Measurements from ENCODE around the gene NAGK.

DNA sequence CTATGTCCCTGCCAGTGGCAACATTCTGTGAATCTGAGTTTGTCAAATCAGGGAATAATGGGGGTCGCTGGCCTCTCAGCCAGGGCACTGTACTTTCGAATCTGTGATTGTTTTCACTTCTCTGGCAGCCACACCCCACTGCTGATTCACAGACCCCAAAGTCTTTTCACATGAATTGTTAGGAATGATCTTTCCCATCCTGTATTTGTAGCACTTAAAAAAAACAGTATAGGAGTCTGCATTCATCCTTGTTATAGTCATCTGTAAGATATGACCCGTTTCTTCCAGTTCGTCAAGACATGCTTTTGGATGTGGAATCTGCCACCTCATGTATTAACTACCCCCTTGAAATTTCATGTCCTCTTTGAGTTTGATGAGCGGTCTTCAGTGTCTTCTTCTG is 928 bp downstream of the NAGK start:
- TF ChIP-seq, protein P1, sequence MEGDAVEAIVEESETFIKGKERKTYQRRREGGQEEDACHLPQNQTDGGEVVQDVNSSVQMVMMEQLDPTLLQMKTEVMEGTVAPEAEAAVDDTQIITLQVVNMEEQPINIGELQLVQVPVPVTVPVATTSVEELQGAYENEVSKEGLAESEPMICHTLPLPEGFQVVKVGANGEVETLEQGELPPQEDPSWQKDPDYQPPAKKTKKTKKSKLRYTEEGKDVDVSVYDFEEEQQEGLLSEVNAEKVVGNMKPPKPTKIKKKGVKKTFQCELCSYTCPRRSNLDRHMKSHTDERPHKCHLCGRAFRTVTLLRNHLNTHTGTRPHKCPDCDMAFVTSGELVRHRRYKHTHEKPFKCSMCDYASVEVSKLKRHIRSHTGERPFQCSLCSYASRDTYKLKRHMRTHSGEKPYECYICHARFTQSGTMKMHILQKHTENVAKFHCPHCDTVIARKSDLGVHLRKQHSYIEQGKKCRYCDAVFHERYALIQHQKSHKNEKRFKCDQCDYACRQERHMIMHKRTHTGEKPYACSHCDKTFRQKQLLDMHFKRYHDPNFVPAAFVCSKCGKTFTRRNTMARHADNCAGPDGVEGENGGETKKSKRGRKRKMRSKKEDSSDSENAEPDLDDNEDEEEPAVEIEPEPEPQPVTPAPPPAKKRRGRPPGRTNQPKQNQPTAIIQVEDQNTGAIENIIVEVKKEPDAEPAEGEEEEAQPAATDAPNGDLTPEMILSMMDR (IDR thresholded peaks at IDR 0.05; ENCODE audit: insufficient read depth, low read length, poor library complexity, severe bottlenecking), result no peak
- TF ChIP-seq EZH2phosphoT487 (conservative IDR thresholded peaks at IDR 0.05; ENCODE audit: low read length), result no peak

Data from SU-DHL-6 (cell line).